D721Med (cell line): ENCODE measurements around the gene ELF5.
A peak's percentile ranks its signal among the peaks of the same experiment; 100 is the strongest.

Source experiments
- DNase-seq: peaks from one replicate; pipeline ENCODE4 v3.0.0; 2011; ENCODE audit warnings: low spot score; ENCODE audit not compliant: insufficient read length
- FAIRE-seq: peaks from 2 replicates; lab custom pipeline; 2011; peaks lifted over from hg19 to GRCh38; lab: Jason Lieb, UNC
- TF ChIP-seq, protein P1 (sequence below): IDR thresholded peaks from 2 replicates; pipeline ENCODE4 v1.5.1; 2012; ENCODE audit warnings: mild to moderate bottlenecking, control low read depth; ENCODE audit not compliant: insufficient read depth; ENCODE audit errors: missing control alignments

Gene ELF5

GRCh38 chr11:34473603-34474169, 39.9 kb downstream of the ELF5 start:
- TF ChIP-seq, protein P1, sequence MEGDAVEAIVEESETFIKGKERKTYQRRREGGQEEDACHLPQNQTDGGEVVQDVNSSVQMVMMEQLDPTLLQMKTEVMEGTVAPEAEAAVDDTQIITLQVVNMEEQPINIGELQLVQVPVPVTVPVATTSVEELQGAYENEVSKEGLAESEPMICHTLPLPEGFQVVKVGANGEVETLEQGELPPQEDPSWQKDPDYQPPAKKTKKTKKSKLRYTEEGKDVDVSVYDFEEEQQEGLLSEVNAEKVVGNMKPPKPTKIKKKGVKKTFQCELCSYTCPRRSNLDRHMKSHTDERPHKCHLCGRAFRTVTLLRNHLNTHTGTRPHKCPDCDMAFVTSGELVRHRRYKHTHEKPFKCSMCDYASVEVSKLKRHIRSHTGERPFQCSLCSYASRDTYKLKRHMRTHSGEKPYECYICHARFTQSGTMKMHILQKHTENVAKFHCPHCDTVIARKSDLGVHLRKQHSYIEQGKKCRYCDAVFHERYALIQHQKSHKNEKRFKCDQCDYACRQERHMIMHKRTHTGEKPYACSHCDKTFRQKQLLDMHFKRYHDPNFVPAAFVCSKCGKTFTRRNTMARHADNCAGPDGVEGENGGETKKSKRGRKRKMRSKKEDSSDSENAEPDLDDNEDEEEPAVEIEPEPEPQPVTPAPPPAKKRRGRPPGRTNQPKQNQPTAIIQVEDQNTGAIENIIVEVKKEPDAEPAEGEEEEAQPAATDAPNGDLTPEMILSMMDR: no peak
- FAIRE-seq: no peak
- no peak for DNase-seq

GRCh38 chr11:34468209-34468841, 45.3 kb downstream of the ELF5 start:
- FAIRE-seq: no peak
- DNase-seq: no peak
- TF ChIP-seq, protein P1: peak; percentile 13

DNA sequence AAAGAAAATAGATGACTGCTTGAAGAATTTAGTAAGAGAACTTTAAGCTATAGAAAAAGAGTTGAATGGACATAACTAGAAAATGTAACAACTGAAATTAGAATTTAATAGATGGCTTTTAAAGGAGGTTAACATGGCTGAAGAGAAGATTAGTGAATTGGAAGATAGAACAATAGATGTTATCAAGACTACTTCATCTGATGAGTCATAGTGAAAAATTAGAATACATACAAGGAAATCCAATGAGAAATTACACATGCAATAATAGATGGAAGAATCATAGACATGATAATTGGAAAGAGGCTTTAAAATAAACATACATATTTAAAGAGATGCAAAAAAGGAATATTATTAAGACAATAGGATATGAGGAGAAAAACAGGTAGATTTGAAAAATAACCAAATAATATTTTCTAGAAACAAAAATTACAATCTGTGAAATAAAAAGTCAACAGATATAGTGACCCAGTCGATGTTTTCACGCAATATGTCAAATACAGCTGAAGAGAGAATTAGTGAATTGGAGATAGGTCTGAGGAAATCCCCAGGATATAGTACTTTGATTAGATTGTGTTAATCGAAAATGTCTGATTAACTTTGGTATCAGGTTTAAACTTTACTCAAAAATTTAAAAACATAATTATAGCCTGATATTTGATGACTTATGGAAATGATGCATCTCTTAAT, 46.6 kb downstream of the ELF5 start:
- DNase-seq (no peak), FAIRE-seq (no peak)
- TF ChIP-seq, protein P1: no peak

DNA sequence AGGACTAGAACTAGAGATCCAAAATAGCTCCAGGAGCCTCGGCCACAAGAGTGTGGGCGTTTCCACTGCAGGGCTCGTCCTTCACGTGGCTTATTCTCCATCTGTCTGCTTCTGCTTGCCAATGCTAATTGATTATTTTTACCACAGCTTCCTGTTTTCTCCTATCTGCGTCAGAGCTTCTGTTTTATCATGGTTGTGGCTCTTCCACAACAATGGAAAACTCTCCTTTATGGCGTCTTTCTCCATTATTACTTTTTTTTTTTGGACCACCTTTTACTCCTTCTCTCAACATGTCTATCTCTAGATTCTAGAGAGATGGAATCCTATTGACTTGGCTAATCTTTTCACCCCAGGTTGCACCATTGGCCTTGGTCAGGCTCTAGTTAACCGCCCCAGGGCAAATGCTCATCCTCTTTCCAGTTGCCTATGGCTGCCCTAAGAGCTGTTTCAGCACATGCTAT, 49.0 kb downstream of the ELF5 start:
- DNase-seq (no peak), FAIRE-seq (no peak)
- TF ChIP-seq, protein P1: no peak

GRCh38 chr11:34461215-34461614, 52.4 kb downstream of the ELF5 start:
- FAIRE-seq (no peak), DNase-seq (no peak)
- TF ChIP-seq, protein P1: no peak

DNA sequence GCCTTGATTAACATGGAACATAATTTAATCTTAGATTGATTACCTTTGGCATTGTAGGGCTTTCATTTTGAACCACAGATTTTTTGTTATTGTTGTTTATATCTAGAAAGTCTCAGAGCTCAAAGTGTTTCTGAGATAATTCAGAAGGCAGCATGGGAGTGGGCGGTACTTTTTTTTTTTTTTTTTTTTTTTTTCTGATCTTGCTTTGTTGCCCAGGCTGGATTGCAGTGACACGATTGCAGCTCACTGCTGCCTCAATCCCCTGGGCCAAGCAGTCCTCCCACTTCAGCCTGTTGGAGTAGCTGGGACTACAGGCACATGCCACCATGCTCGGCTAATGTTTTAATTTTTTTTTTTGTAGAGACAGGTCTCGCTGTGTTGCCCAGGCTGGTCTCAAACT, 53.3 kb downstream of the ELF5 start:
- DNase-seq (no peak), FAIRE-seq (no peak)
- TF ChIP-seq, protein P1: no peak

GRCh38 chr11:34459507-34460162, 54.0 kb downstream of the ELF5 start:
- TF ChIP-seq, protein P1: no peak
- no peak for DNase-seq
- no peak for FAIRE-seq
